ENCODE data around the gene A3GALT2.

- TF ChIP-seq ETV6 (CRISPR knock-in tag; IDR thresholded peaks at IDR 0.05) (no peak), CTCF (IDR thresholded peaks at IDR 0.05) (no peak), FOXP1 (CRISPR knock-in tag; IDR thresholded peaks at IDR 0.05; ENCODE audit: borderline replicate concordance) (no peak), FOXP4 (CRISPR knock-in tag; IDR thresholded peaks at IDR 0.05) (no peak), NR3C1 (CRISPR knock-in tag; conservative IDR thresholded peaks at IDR 0.05; ENCODE audit: low read depth) (no peak), MLX (CRISPR knock-in tag; IDR thresholded peaks at IDR 0.05) (no peak)
Measured at GRCh38 chr1:33312413-33312749, 8.5 kb downstream of the A3GALT2 start.

Measured in WTC11 (cell line).